Ishikawa (cell line): ENCODE results near the gene ENTPD5.

Experiments used
- CEBPB ChIP-seq: IDR thresholded peaks from 2 replicates; pipeline ENCODE4 v1.6.1; 2012
- CREB1 ChIP-seq: IDR thresholded peaks from 2 replicates; pipeline ENCODE4 v1.6.1; 2012; ENCODE audit warnings: low read depth
- EGR1 ChIP-seq: IDR thresholded peaks from 2 replicates; pipeline ENCODE4 v1.6.1; 2012
- EP300 ChIP-seq: IDR thresholded peaks from 2 replicates; pipeline ENCODE4 v1.6.1; 2012; ENCODE audit warnings: borderline replicate concordance
- FOXM1 ChIP-seq: IDR thresholded peaks from 2 replicates; pipeline ENCODE4 v1.6.1; 2012; ENCODE audit warnings: low read depth, borderline replicate concordance
- MAX ChIP-seq: IDR thresholded peaks from 2 replicates; pipeline ENCODE4 v1.6.1; 2012
- NFIC ChIP-seq: IDR thresholded peaks from 2 replicates; pipeline ENCODE4 v1.6.1; 2012
- RAD21 ChIP-seq: IDR thresholded peaks from 2 replicates; pipeline ENCODE4 v1.6.1; 2012; ENCODE audit warnings: low read depth
- REST ChIP-seq: IDR thresholded peaks from 2 replicates; pipeline ENCODE4 v1.6.1; 2012; ENCODE audit warnings: low read depth, mild to moderate bottlenecking
- TAF1 ChIP-seq: IDR thresholded peaks from 2 replicates; pipeline ENCODE4 v1.6.1; 2012; ENCODE audit warnings: low read depth, mild to moderate bottlenecking
- TCF12 ChIP-seq: IDR thresholded peaks from 2 replicates; pipeline ENCODE4 v1.6.1; 2012; ENCODE audit warnings: low read depth
- TEAD4 ChIP-seq: IDR thresholded peaks from 2 replicates; pipeline ENCODE4 v1.6.1; 2012
- USF1 ChIP-seq: IDR thresholded peaks from 2 replicates; pipeline ENCODE4 v1.6.1; 2012
- YY1 ChIP-seq: IDR thresholded peaks from 2 replicates; pipeline ENCODE4 v1.6.1; 2012; ENCODE audit warnings: low read depth
- ZBTB7A ChIP-seq: IDR thresholded peaks from 2 replicates; pipeline ENCODE4 v1.6.1; 2012; ENCODE audit warnings: low read depth

ENTPD5 gene

GRCh38 chr14:74064426-74064825 is 45.3 kb upstream of the ENTPD5 start:
- TF ChIP-seq MAX = no peak
- no peak for TF ChIP-seq NFIC

GRCh38 chr14:74062809-74063150 is 43.7 kb upstream of the ENTPD5 start:
- TF ChIP-seq RAD21 (no peak), CREB1 (no peak), USF1 (no peak), CEBPB (no peak), TCF12 (no peak), TEAD4 (no peak), MAX (no peak), EP300 (no peak), TAF1 (no peak), YY1 (no peak), FOXM1 (no peak), EGR1 (no peak), NFIC (no peak), ZBTB7A (no peak), REST (no peak)

GRCh38 chr14:74049876-74050495 is 30.9 kb upstream of the ENTPD5 start:
- TF ChIP-seq USF1 (no peak), TCF12 (no peak), FOXM1 (no peak), YY1 (no peak), ZBTB7A (no peak), EGR1 (no peak), CREB1 (no peak), RAD21 (no peak), CEBPB (no peak), REST (no peak), NFIC (no peak), TAF1 (no peak), TEAD4 (no peak), EP300 (no peak), MAX (no peak)

GRCh38 chr14:74048281-74048680 is 29.2 kb upstream of the ENTPD5 start:
- TF ChIP-seq YY1 = no peak
- TF ChIP-seq RAD21 = peak; percentile 51

GRCh38 chr14:74045522-74045921 is 26.4 kb upstream of the ENTPD5 start:
- TF ChIP-seq TCF12 (no peak), NFIC (no peak), EGR1 (no peak), ZBTB7A (no peak), REST (no peak), USF1 (no peak), RAD21 (no peak), FOXM1 (no peak), CREB1 (no peak), TEAD4 (no peak), EP300 (no peak), TAF1 (no peak), MAX (no peak), YY1 (no peak), CEBPB (no peak)
